ENCODE data around the gene PEG3. TPM values are rescaled to one million over a fixed set of nuclear protein-coding genes. Genes with fewer than 3 reads are reported as not detected.

PEG3 gene
- total and polyA plus RNA-seq, 2 of the 13 experiments (the other 11 are each of a cell fraction or from before 2014, with no cell fraction given) = 217 to 394 TPM

DNA sequence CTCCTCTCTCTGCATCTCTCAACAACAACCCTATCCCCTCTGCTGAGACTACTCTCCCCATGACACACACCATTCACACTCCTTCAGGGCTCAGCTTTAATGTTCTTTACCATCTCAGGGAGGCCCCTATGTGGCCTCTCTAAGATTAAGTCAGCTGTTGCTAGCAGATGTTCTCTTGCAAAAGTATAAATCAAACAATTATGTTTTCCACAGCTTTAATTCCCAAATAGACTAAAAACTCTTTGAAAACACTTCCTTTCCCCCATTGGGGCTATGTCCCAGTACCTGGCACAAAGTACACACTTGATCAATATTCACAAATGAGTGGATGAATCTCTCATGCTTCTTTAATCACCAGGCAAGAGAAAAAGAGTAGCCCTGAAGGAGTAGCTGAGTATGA lies 5.1 kb downstream of the PEG3 start (continued):
- TF ChIP-seq, protein P1, sequence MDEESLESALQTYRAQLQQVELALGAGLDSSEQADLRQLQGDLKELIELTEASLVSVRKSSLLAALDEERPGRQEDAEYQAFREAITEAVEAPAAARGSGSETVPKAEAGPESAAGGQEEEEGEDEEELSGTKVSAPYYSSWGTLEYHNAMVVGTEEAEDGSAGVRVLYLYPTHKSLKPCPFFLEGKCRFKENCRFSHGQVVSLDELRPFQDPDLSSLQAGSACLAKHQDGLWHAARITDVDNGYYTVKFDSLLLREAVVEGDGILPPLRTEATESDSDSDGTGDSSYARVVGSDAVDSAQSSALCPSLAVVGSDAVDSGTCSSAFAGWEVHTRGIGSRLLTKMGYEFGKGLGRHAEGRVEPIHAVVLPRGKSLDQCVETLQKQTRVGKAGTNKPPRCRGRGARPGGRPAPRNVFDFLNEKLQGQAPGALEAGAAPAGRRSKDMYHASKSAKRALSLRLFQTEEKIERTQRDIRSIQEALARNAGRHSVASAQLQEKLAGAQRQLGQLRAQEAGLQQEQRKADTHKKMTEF (CRISPR knock-in tag; IDR thresholded peaks at IDR 0.05) = no peak
- TF ChIP-seq, protein P2, sequence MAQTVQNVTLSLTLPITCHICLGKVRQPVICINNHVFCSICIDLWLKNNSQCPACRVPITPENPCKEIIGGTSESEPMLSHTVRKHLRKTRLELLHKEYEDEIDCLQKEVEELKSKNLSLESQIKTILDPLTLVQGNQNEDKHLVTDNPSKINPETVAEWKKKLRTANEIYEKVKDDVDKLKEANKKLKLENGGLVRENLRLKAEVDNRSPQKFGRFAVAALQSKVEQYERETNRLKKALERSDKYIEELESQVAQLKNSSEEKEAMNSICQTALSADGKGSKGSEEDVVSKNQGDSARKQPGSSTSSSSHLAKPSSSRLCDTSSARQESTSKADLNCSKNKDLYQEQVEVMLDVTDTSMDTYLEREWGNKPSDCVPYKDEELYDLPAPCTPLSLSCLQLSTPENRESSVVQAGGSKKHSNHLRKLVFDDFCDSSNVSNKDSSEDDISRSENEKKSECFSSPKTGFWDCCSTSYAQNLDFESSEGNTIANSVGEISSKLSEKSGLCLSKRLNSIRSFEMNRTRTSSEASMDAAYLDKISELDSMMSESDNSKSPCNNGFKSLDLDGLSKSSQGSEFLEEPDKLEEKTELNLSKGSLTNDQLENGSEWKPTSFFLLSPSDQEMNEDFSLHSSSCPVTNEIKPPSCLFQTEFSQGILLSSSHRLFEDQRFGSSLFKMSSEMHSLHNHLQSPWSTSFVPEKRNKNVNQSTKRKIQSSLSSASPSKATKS (CRISPR knock-in tag; IDR thresholded peaks at IDR 0.05) = no peak
- no peak for TF ChIP-seq PAWR (CRISPR knock-in tag; IDR thresholded peaks at IDR 0.05; ENCODE audit: borderline replicate concordance)
- no peak for TF ChIP-seq DR1 (CRISPR knock-in tag; IDR thresholded peaks at IDR 0.05)
- TF ChIP-seq, protein P3, sequence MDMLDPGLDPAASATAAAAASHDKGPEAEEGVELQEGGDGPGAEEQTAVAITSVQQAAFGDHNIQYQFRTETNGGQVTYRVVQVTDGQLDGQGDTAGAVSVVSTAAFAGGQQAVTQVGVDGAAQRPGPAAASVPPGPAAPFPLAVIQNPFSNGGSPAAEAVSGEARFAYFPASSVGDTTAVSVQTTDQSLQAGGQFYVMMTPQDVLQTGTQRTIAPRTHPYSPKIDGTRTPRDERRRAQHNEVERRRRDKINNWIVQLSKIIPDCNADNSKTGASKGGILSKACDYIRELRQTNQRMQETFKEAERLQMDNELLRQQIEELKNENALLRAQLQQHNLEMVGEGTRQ (IDR thresholded peaks at IDR 0.05; ENCODE audit: low read depth, low read length) = no peak
- TF ChIP-seq, protein P3 (CRISPR knock-in tag; IDR thresholded peaks at IDR 0.05; ENCODE audit: borderline replicate concordance) = no peak

Measured in HepG2 (cell line).